ENCODE results near the gene KIAA0319L. TPM values are rescaled to one million over a fixed set of nuclear protein-coding genes. Genes with fewer than 3 reads are reported as not detected.
"Not testable (repeated sequence)": the region's sequence is repeated elsewhere in the genome, so short reads cannot be mapped to it uniquely, and the experiment has no call there.

The KIAA0319L gene
- total and polyA plus RNA-seq, 8 donors = 13.1 to 146 (median 39.1) TPM

DNA sequence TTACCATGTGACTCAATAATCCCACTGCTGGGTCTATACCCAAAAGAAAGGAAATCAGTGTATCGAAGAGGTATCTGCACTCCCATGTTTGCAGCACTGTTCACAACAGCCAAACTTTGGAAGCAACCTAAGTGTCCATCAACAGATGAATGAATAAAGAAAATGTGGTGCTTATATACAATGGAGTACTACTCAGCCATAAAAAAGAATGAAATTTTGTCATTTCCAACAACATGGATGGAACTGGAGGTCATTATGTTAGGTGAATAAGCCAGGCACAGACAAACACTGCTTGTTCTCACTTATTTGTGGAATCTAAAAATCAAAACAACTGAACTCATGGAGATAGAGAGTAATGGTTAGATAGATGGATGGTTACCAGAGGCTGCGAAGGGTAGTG, 79.3 kb downstream of the KIAA0319L start:
- no peak for DNase-seq
- intact Hi-C loops (cut with DNase I; ENCODE audit: low total_unique reads) = no loop called here
- Histone ChIP-seq H3K27me3 (no peaks in the 10 kb centered on the region), H3K9me3 (no peaks in the 10 kb centered on the region), H3K4me1 (no peaks in the 10 kb centered on the region), H3K36me3 (peaks cover 6 to 51% (median 48%) of the 10 kb centered on the region in 4 donors), H3K4me3 (no peak overlapping the region), H3K27ac (no peak overlapping the region)
- WGBS, 5 donors = 95 to 98% (median 97%) methylated on average over 2 of the region's 2 CpGs
- TF ChIP-seq POLR2A (IDR thresholded peaks at IDR 0.05) (no peak), POLR2AphosphoS5 (IDR thresholded peaks at IDR 0.05) (no peak)

- Histone ChIP-seq H3K4me3 (no peak overlapping the region), H3K27ac (no peak overlapping the region), H3K4me1 (no peaks in the 10 kb centered on the region), H3K27me3 (no peaks in the 10 kb centered on the region), H3K36me3 (peaks cover 6 to 68% (median 62%) of the 10 kb centered on the region in 4 donors), H3K9me3 (no peaks in the 10 kb centered on the region)
- intact Hi-C loops (cut with DNase I; ENCODE audit: low total_unique reads) = no loop called here
- TF ChIP-seq POLR2AphosphoS5 (IDR thresholded peaks at IDR 0.05) (no peak), POLR2A (IDR thresholded peaks at IDR 0.05) (no peak), EP300 (IDR thresholded peaks at IDR 0.05) (no peak)
- TF ChIP-seq, protein P1, sequence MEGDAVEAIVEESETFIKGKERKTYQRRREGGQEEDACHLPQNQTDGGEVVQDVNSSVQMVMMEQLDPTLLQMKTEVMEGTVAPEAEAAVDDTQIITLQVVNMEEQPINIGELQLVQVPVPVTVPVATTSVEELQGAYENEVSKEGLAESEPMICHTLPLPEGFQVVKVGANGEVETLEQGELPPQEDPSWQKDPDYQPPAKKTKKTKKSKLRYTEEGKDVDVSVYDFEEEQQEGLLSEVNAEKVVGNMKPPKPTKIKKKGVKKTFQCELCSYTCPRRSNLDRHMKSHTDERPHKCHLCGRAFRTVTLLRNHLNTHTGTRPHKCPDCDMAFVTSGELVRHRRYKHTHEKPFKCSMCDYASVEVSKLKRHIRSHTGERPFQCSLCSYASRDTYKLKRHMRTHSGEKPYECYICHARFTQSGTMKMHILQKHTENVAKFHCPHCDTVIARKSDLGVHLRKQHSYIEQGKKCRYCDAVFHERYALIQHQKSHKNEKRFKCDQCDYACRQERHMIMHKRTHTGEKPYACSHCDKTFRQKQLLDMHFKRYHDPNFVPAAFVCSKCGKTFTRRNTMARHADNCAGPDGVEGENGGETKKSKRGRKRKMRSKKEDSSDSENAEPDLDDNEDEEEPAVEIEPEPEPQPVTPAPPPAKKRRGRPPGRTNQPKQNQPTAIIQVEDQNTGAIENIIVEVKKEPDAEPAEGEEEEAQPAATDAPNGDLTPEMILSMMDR (IDR thresholded peaks at IDR 0.05) = no peak
- DNase-seq = no peak
- WGBS, 5 donors = 87 to 95% (median 92%) methylated on average over 6 of the region's 6 CpGs
These were observed 81.1 kb downstream of the KIAA0319L start for GRCh38 chr1:35475856-35476674.

- Histone ChIP-seq H3K4me3 (no peak overlapping the region), H3K27me3 (no peaks in the 10 kb centered on the region), H3K4me1 (no peaks in the 10 kb centered on the region), H3K9me3 (no peaks in the 10 kb centered on the region), H3K27ac (no peak overlapping the region), H3K36me3 (peaks cover 6 to 75% (median 69%) of the 10 kb centered on the region in 4 donors)
- 88 to 97% (median 93%) methylated on average over 2 of the region's 2 CpGs for WGBS, 5 donors
- TF ChIP-seq, protein P1 (IDR thresholded peaks at IDR 0.05) = no peak
- no peak for TF ChIP-seq POLR2AphosphoS5 (IDR thresholded peaks at IDR 0.05)
- no peak for TF ChIP-seq POLR2A (IDR thresholded peaks at IDR 0.05)
- no peak for TF ChIP-seq EP300 (IDR thresholded peaks at IDR 0.05)
- DNase-seq = no peak
- intact Hi-C loops (cut with DNase I; ENCODE audit: low total_unique reads) = no loop called here
These were observed 81.8 kb downstream of the KIAA0319L start for GRCh38 chr1:35475356-35475755.

DNA sequence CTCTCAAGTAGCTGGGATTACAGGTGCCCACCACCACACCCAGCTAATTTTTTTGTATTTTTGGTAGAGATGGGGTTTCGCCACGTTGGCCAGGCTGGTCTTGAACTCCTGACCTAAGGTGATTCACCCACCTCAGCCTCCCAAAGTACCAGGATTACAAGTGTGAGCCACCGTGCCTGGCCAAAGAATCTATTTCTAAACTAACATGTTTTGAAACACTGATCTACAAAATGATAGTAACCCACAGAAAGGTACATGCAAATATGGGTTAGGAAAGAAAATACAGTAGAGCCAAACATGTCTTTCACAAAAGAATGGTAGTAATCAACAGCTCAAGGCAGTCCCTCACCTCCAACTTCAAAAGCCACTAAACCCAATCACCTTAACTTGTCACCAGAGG, 84.0 kb downstream of the KIAA0319L start:
- H3K36me3 ChIP-seq = peaks cover 6 to 86% (median 78%) of the 10 kb centered on the region in 4 donors
- DNase-seq; intact Hi-C loops (cut with DNase I; ENCODE audit: low total_unique reads): not testable (repeated sequence)

GRCh38 chr1:35470977-35471613, 86.1 kb downstream of the KIAA0319L start:
- Histone ChIP-seq H3K27ac (no peak overlapping the region), H3K27me3 (no peaks in the 10 kb centered on the region), H3K4me3 (no peak overlapping the region), H3K9me3 (no peaks in the 10 kb centered on the region), H3K4me1 (no peaks in the 10 kb centered on the region), H3K36me3 (peaks cover 6 to 86% (median 74%) of the 10 kb centered on the region in 4 donors)
- WGBS, 5 donors = 91 to 97% (median 92%) methylated on average over 4 of the region's 4 CpGs
- intact Hi-C loops (cut with DNase I; ENCODE audit: low total_unique reads) = no loop called here
- no peak for TF ChIP-seq EP300 (IDR thresholded peaks at IDR 0.05)
- no peak for TF ChIP-seq POLR2AphosphoS5 (IDR thresholded peaks at IDR 0.05)
- TF ChIP-seq, protein P1 (IDR thresholded peaks at IDR 0.05) = no peak
- TF ChIP-seq POLR2A (IDR thresholded peaks at IDR 0.05) = no peak
- DNase-seq = no peak

More for the DNA sequence above, 84.0 kb downstream of the KIAA0319L start:
- 90 to 96% (median 93%) methylated on average over 3 of the region's 3 CpGs for WGBS, 5 donors
- not testable (repeated sequence) for H3K27ac ChIP-seq, H3K4me3 ChIP-seq, H3K9me3 ChIP-seq, H3K27me3 ChIP-seq, H3K4me1 ChIP-seq

Measured in stomach (tissue), 9 donors.